ENCODE results near the gene RHOBTB1. TPM values are rescaled to one million over a fixed set of nuclear protein-coding genes. Genes with fewer than 3 reads are reported as not detected.

RHOBTB1 gene
- total RNA-seq, 1 donor from 2014 or later: 15.8 TPM

DNA sequence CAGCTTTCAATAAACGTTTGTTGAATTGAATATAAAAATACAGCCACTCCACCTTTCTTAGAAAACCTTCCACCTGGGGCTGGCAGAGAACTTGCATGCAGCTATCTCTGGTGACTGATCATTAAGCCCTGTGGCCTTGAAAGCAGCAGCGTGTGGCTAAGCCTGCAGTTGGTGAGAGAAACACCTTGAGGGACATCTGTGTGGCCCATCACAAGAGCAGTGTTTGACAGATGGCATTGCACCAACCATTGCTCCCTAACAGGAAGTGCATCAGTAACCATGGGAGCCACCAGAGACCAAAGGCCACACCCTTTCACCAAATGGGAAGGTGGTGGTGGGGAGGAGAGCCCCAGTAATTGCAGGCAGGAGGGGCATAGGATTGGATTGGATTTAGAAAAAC lies 22.4 kb downstream of the RHOBTB1 start:
- Mint-ChIP-seq H3K36me3 (ENCODE audit: low read depth) (peaks cover 37% of the 10 kb centered on the region), H3K27ac (ENCODE audit: unreplicated experiment) (no peak overlapping the region), H3K9me3 (peaks cover 24% of the 10 kb centered on the region), H3K4me3 (no peak overlapping the region), H3K27me3 (ENCODE audit: low read depth) (no peaks in the 10 kb centered on the region), H3K4me1 (peaks cover 3% of the 10 kb centered on the region)
- DNase-seq (ENCODE audit: low read depth, low spot score): no peak
- TF ChIP-seq, protein P1, sequence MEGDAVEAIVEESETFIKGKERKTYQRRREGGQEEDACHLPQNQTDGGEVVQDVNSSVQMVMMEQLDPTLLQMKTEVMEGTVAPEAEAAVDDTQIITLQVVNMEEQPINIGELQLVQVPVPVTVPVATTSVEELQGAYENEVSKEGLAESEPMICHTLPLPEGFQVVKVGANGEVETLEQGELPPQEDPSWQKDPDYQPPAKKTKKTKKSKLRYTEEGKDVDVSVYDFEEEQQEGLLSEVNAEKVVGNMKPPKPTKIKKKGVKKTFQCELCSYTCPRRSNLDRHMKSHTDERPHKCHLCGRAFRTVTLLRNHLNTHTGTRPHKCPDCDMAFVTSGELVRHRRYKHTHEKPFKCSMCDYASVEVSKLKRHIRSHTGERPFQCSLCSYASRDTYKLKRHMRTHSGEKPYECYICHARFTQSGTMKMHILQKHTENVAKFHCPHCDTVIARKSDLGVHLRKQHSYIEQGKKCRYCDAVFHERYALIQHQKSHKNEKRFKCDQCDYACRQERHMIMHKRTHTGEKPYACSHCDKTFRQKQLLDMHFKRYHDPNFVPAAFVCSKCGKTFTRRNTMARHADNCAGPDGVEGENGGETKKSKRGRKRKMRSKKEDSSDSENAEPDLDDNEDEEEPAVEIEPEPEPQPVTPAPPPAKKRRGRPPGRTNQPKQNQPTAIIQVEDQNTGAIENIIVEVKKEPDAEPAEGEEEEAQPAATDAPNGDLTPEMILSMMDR (conservative IDR thresholded peaks at IDR 0.05): no peak

DNA sequence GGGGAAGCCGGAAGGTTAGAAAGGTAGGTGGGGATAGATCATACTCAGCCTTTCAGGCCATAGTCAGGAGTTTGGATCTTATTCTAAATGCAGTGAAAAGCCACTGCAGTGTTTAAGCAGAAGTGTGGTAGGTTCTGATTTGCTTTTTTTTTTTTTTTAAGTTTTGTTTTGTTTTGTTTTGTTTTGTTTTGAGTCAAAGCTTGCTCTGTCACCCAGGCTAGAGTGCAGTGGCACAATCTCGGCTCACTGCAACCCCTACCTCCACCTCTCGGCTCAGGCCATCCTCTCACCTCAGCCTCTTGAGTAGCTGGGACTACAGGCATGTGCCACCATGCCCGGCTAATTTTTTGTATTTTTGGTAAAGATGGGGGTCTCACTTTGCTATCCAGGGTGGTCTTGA lies 23.5 kb downstream of the RHOBTB1 start:
- peaks cover 36% of the 10 kb centered on the region for H3K36me3 Mint-ChIP-seq (ENCODE audit: low read depth)
- peaks cover 19% of the 10 kb centered on the region for H3K9me3 Mint-ChIP-seq
- H3K4me1 Mint-ChIP-seq: peaks cover 3% of the 10 kb centered on the region
- no peak overlapping the region for H3K27ac Mint-ChIP-seq (ENCODE audit: unreplicated experiment)
- H3K27me3 Mint-ChIP-seq (ENCODE audit: low read depth): no peaks in the 10 kb centered on the region
- no peak for DNase-seq (ENCODE audit: low read depth, low spot score)
- TF ChIP-seq, protein P1 (conservative IDR thresholded peaks at IDR 0.05): no peak
- no peak overlapping the region for H3K4me3 Mint-ChIP-seq

DNA sequence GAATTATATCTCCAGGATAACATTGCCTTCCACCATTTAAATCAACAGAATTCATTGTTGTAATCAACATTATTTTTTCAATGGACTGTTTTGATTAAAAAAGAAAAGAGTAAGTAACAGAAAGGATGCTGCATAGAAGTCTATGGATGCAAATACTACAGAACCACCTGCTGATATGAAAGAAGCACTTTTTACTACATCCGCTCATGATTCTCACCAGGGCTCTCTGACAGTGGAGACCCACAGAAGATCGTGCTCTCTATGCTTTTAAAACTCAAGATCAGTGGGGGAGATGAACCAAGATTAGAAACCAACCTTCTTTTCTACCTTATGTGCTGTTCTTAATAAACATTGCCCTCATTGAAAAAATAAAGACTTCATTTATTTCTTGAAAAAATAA lies 24.4 kb downstream of the RHOBTB1 start:
- Mint-ChIP-seq H3K4me3 (no peak overlapping the region), H3K4me1 (peaks cover 10% of the 10 kb centered on the region), H3K9me3 (peaks cover 19% of the 10 kb centered on the region), H3K36me3 (ENCODE audit: low read depth) (peaks cover 31% of the 10 kb centered on the region), H3K27me3 (ENCODE audit: low read depth) (no peaks in the 10 kb centered on the region), H3K27ac (ENCODE audit: unreplicated experiment) (no peak overlapping the region)
- DNase-seq (ENCODE audit: low read depth, low spot score): no peak
- TF ChIP-seq, protein P1 (conservative IDR thresholded peaks at IDR 0.05): no peak

DNA sequence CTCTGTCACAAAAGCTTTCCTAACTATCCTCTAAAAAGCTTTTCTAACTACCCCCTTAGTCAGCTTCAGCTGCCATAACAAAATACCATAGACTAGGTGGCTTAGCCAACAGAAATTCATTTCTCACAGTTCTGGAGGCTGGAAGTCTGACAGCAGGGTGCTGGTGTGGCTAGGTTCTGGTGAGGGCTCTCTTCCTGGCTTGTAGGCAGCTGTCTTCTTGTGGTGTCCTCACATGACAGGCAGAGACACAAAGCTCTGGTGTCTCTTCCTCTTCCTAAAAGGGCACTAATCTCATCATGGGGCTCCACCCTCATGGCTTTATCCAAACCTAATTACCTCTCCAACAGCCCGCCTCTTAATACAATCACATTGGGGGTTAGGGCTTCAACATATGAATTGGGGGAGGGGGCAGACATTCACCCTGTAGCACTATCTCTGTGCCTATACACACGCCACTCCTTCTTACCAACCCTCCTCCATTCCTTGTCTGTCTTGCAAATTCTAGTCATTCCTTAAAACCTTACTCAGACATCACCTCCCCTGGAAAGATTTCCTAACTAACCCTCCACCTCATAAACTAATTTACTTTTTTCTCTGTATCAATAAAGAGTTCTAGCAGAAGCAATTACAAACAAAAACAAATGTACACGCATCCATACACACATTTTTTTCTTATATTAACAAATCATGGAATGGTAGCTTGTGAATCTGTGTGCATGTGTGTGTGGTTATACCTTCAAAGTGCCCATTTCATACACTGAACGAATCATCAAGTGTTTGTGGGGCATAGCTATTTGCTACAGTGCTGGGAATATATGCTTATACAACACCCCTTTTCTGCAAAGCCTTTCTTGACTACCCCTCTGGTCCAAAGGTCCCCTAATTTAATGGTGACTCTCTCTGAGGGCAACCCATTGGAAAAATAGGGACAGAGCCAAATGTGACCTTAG lies 26.4 kb downstream of the RHOBTB1 start:
- Mint-ChIP-seq H3K4me3 (no peak overlapping the region), H3K27me3 (ENCODE audit: low read depth) (no peaks in the 10 kb centered on the region), H3K4me1 (peaks cover 11% of the 10 kb centered on the region), H3K27ac (ENCODE audit: unreplicated experiment) (no peak overlapping the region), H3K9me3 (peaks cover 12% of the 10 kb centered on the region), H3K36me3 (ENCODE audit: low read depth) (peaks cover 19% of the 10 kb centered on the region)
- TF ChIP-seq, protein P1 (conservative IDR thresholded peaks at IDR 0.05): no peak
- no peak for DNase-seq (ENCODE audit: low read depth, low spot score)

DNA sequence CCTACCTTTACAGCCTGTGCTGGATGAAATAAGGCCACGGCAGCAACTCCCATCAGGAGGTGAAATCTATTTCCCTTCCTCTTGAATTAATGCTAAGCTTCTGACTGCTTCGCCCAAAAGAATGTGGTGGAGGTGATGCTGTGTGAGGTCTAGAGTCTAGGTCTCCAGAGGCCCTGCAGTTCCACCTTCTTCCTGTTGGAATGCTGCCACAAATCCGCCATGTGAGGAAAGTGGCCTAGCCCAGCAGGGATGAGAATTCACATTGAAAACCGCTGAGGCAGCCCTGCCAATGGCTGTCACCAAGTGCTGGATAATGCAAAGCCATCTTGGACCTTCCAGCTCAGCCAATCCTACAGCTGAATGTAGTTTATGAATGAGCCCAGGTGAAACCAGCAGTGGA lies 28.0 kb downstream of the RHOBTB1 start:
- peaks cover 24% of the 10 kb centered on the region for H3K36me3 Mint-ChIP-seq (ENCODE audit: low read depth)
- no peak for DNase-seq (ENCODE audit: low read depth, low spot score)
- no peak overlapping the region for H3K4me3 Mint-ChIP-seq
- no peak overlapping the region for H3K27ac Mint-ChIP-seq (ENCODE audit: unreplicated experiment)
- H3K9me3 Mint-ChIP-seq: peaks cover 12% of the 10 kb centered on the region
- no peaks in the 10 kb centered on the region for H3K27me3 Mint-ChIP-seq (ENCODE audit: low read depth)
- peaks cover 11% of the 10 kb centered on the region for H3K4me1 Mint-ChIP-seq
- TF ChIP-seq, protein P1 (conservative IDR thresholded peaks at IDR 0.05): peak; percentile 38
